Mesothelial cell of epicardium (in vitro differentiated cells): ENCODE results near the gene MTMR6. TPM values are rescaled to one million over a fixed set of nuclear protein-coding genes. Genes with fewer than 3 reads are reported as not detected.

Experiments used
- DNase-seq, 2 experiments: peaks; one replicate each; pipeline ENCODE4 v3.0.0; 2021; ENCODE audit warnings: low spot score in 2 of 2; ENCODE audit not compliant: unreplicated experiment in 2 of 2
- H3K27ac Mint-ChIP-seq: 2 replicates; pipeline ENCODE4 v1.8.0; 2021; ENCODE audit warnings: mixed read lengths
- H3K27me3 Mint-ChIP-seq: 2 replicates; pipeline ENCODE4 v1.8.0; 2021; ENCODE audit warnings: low read depth, mixed read lengths
- H3K36me3 Mint-ChIP-seq: 2 replicates; pipeline ENCODE4 v1.8.0; 2021; ENCODE audit warnings: mixed read lengths
- H3K4me1 Mint-ChIP-seq: 2 replicates; pipeline ENCODE4 v1.8.0; 2021; ENCODE audit warnings: mixed read lengths
- H3K4me3 Mint-ChIP-seq: 2 replicates; pipeline ENCODE4 v1.8.0; 2021; ENCODE audit warnings: mild to moderate bottlenecking, moderate library complexity, mixed read lengths
- H3K9me3 Mint-ChIP-seq: 2 replicates; pipeline ENCODE4 v1.8.0; 2021; ENCODE audit warnings: mixed read lengths
- total RNA-seq: library from RNA; stranded (reverse); gene quantifications from 3 replicates; pipeline ENCODE4 v1.2.1, GENCODE V29; 2021
- TF ChIP-seq, protein P1 (sequence below): fragments of 200-600 bp; sonication (generic); IDR thresholded peaks from one replicate; pipeline ENCODE4 v1.5.0; 2021; ENCODE audit warnings: antibody characterized with exemption; ENCODE audit not compliant: unreplicated experiment

The MTMR6 gene
- total RNA-seq, 1 donor from 2014 or later = 11.0 TPM

DNA sequence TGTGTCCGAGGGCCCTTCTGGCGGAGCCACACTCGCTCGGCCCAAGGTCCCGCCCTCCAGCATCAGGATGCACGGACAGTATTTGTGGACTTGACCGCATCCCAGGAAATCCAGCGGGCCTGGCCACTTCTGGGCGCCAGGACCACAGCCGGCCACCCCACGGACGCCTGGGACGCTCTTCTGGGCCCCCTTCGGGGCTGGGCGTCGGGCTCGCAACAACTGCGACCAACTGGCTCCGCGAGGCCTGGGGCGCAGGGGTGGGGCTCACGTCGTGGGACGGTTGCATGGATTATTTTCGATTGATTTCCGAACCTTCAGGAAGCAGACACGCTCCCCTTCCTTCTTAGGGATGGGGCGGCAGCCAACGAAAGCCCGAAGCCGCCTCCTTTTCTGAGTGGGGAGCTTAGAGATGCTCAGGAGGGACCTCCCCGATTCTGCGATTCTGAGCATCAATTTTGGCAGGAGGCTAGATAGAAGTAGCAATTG, 13.6 kb upstream of the MTMR6 start:
- Mint-ChIP-seq H3K9me3 (peaks cover 4% of the 10 kb centered on the region), H3K27ac (peak overlapping the region; percentile 94)
- no peak for DNase-seq

DNA sequence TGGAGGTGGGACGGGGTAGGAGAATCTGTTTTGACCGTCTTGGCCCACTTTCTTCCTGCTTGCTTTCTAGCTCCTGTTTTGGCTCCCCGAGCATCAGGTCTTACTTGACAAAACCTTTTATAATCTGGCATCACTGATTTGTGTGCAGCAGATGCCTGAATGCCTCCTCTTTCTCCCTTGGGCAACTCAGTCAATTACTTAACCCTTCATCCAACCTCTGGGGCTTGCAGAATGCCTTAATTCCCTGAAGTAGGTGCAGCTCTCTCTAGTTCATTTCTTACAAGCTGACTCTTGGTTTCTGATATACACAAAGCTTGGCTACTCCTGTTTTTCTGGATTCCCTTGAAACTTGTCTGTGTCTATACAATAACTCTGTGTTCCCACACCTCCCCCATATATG, 8.4 kb upstream of the MTMR6 start:
- TF ChIP-seq, protein P1, sequence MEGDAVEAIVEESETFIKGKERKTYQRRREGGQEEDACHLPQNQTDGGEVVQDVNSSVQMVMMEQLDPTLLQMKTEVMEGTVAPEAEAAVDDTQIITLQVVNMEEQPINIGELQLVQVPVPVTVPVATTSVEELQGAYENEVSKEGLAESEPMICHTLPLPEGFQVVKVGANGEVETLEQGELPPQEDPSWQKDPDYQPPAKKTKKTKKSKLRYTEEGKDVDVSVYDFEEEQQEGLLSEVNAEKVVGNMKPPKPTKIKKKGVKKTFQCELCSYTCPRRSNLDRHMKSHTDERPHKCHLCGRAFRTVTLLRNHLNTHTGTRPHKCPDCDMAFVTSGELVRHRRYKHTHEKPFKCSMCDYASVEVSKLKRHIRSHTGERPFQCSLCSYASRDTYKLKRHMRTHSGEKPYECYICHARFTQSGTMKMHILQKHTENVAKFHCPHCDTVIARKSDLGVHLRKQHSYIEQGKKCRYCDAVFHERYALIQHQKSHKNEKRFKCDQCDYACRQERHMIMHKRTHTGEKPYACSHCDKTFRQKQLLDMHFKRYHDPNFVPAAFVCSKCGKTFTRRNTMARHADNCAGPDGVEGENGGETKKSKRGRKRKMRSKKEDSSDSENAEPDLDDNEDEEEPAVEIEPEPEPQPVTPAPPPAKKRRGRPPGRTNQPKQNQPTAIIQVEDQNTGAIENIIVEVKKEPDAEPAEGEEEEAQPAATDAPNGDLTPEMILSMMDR = no peak
- Mint-ChIP-seq H3K9me3 (peaks cover 4% of the 10 kb centered on the region), H3K4me3 (no peak overlapping the region), H3K36me3 (no peaks in the 10 kb centered on the region), H3K27ac (no peak overlapping the region), H3K27me3 (peaks cover 50% of the 10 kb centered on the region), H3K4me1 (no peaks in the 10 kb centered on the region)
- DNase-seq = no peak

More for the DNA sequence above, 13.6 kb upstream of the MTMR6 start:
- H3K36me3 Mint-ChIP-seq = peaks cover 9% of the 10 kb centered on the region
- TF ChIP-seq, protein P1 = no peak
- peaks cover 28% of the 10 kb centered on the region for H3K27me3 Mint-ChIP-seq
- H3K4me1 Mint-ChIP-seq = peaks cover 24% of the 10 kb centered on the region
- peak overlapping the region; percentile 91 for H3K4me3 Mint-ChIP-seq

DNA sequence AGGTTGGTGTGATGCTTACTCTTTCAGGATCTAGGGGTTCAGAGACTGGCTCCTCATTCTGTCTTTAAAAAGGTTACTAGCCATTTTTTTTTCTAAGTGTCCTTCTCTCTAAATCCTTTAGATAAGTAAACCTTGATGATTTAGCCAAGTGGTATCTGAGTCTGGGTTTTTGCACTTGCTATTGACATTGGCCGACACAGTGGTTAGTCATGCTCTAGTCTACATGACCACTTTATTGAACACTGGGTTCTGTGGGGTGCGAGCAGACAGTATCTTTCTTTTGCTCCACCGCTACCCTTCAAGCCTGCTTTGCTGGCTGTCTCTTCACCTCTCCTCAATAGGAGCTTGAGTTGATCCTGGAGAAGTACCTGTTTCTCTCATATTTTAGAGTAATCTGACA, 7.9 kb upstream of the MTMR6 start:
- no peak overlapping the region for H3K27ac Mint-ChIP-seq
- peaks cover 2% of the 10 kb centered on the region for H3K9me3 Mint-ChIP-seq
- DNase-seq = no peak
- TF ChIP-seq, protein P1 = no peak
- H3K27me3 Mint-ChIP-seq = peaks cover 50% of the 10 kb centered on the region
- no peak overlapping the region for H3K4me3 Mint-ChIP-seq
- H3K36me3 Mint-ChIP-seq = no peaks in the 10 kb centered on the region
- no peaks in the 10 kb centered on the region for H3K4me1 Mint-ChIP-seq

DNA sequence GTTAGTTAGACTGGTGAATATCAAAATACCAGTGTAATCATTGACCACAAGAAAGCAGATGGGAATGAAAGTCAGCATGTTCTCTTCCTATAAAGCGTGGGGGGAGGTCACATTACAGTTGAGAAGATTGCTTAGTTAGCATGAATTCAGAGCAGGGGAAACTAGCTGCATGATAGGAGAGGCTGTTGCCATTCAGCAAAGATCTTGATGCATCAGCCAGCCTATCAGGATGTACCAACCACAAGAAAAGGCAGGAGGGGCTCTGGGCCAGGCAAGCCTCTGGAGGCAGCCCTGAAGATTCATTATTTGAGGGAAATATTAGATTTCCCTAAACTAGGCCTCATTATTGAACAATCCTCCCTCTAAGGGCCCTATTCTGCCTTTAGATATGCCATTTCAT, 5.0 kb upstream of the MTMR6 start:
- DNase-seq = no peak
- no peaks in the 10 kb centered on the region for H3K36me3 Mint-ChIP-seq
- no peak overlapping the region for H3K27ac Mint-ChIP-seq
- TF ChIP-seq, protein P1 = no peak
- no peak overlapping the region for H3K4me3 Mint-ChIP-seq
- no peaks in the 10 kb centered on the region for H3K4me1 Mint-ChIP-seq
- peaks cover 42% of the 10 kb centered on the region for H3K27me3 Mint-ChIP-seq
- H3K9me3 Mint-ChIP-seq = no peaks in the 10 kb centered on the region

DNA sequence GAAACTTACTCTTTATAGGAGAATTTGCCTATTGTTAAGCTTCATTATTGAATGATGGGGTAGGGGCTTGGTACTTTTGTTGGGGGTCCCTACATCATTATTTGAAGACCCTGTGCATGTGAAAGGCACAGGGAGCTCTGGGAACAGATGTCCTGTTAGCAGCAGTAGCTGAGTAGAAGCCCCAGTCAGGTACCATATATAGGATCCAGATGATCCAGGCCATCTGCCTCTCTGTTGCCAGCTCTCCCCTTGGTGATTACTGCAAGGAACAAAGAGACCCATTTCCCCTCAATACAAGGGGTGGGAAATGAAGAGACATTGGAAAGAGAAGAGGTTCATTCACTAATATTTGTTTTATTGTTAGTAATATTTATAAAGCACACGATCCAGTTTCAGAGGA, 4.4 kb upstream of the MTMR6 start:
- TF ChIP-seq, protein P1 = no peak
- no peak overlapping the region for H3K4me3 Mint-ChIP-seq
- no peaks in the 10 kb centered on the region for H3K9me3 Mint-ChIP-seq
- peaks cover 36% of the 10 kb centered on the region for H3K27me3 Mint-ChIP-seq
- no peaks in the 10 kb centered on the region for H3K4me1 Mint-ChIP-seq
- no peaks in the 10 kb centered on the region for H3K36me3 Mint-ChIP-seq
- no peak for DNase-seq
- H3K27ac Mint-ChIP-seq = no peak overlapping the region

DNA sequence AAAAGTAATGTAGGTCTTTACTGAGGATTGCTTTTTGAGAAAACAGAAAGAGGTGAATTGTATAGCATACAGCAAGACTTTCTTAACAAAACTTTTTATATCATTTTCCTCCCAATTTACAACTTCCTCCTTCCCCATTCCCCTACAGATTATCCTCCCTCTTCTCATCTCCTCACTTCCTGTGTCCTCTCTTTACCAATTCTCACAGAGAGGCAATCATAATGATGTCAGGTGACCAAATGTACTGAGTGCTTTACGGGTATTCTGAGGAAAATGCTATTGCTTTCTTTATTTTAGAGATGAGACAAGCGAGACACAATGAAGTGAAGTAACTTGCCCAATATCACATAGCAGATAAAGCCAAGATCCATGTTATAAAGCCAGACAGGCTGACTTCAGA, 1.7 kb upstream of the MTMR6 start:
- no peaks in the 10 kb centered on the region for H3K36me3 Mint-ChIP-seq
- no peak overlapping the region for H3K4me3 Mint-ChIP-seq
- TF ChIP-seq, protein P1 = no peak
- H3K9me3 Mint-ChIP-seq = no peaks in the 10 kb centered on the region
- H3K27ac Mint-ChIP-seq = no peak overlapping the region
- H3K27me3 Mint-ChIP-seq = peaks cover 15% of the 10 kb centered on the region
- H3K4me1 Mint-ChIP-seq = peaks cover 8% of the 10 kb centered on the region
- DNase-seq = no peak
